Stimulated activated CD8-positive, alpha-beta memory T cell treated with anti-CD3 and anti-CD28 coated beads, Interleukin-15, amount 100 ng/mL, for 48 hours (primary cell): ENCODE measurements around the gene AIFM2.
A peak's percentile ranks its signal among the peaks of the same experiment; 100 is the strongest.
"Not testable (repeated sequence)": the region's sequence is repeated elsewhere in the genome, so short reads cannot be mapped to it uniquely, and the experiment has no call there.

Experiments used
- DNase-seq, 2 donors: peaks; one replicate each; pipeline ENCODE4 v3.0.0-alpha.2; 2020; ENCODE audit warnings: low read depth in 2 of 2

AIFM2 gene

DNA sequence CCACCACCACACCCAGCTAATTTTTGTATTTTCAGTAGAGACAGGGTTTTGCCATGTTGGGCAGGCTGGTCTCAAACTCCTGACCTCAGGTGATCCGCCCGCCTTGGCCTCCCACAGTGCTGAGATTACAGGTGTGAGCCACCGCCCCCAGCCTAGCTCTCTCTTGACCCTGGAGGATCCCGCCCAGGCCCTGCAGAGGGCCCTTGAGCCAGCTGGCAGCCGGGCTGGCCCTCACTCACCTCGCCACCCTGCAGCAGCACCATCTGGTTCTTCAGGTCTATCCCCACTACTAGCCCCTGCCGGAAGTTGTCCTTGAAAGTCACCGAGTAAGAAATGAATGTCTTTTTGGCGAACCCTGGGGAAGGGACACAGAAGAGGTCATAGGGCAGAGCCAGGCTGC, 9.5 kb downstream of the AIFM2 start:
- DNase-seq: not testable (repeated sequence)

DNA sequence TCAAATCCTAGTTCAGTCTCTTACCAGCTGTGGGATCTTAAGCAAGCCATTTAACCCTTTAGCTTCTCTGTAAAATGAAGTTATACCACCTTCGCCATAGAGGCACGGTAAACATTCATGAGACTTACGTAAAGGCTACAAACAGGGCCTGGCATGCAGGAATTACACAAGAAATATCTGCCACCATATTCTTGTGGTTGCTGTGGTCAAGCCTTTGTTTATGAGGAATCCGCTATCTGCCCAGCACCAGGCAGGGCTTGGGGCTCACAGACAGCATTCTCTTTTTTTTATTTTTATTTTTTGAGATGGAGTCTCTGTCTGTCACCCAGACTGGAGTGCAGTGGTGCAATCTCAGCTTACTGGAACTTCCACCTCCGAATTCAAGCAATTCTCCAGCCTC, 9.9 kb downstream of the AIFM2 start:
- DNase-seq: no peak

DNA sequence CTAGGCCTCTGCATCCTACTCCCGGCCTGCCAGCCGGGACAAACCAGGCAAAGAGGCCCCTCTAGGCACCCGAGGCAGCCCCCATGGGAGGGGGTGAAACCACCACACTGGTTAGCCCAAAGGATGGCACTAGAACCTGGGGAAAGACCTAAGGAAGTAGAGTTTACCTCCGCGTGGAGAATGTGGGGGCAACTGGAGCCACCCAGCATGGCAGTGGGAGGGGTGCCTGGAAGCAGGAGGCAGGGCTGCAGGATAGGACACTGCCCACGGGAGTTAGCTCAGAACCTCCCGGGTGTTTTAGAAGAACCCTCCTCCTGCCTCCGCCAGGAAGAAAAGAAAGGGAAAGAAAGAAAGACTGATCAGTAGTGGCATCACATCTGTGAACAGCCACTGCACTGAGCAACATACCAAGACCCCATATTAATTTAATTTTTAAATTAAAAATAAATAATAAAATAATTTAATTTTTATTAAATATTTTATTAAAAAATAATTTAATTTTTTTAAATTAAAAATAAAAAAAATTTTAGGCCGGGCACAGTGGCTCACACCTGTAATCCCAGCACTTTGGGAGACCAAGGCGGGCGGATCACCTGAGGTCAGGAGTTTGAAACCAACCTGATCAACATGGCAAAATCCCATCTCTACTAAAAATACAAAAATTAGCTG, 11.2 kb downstream of the AIFM2 start:
- DNase-seq: no peak

DNA sequence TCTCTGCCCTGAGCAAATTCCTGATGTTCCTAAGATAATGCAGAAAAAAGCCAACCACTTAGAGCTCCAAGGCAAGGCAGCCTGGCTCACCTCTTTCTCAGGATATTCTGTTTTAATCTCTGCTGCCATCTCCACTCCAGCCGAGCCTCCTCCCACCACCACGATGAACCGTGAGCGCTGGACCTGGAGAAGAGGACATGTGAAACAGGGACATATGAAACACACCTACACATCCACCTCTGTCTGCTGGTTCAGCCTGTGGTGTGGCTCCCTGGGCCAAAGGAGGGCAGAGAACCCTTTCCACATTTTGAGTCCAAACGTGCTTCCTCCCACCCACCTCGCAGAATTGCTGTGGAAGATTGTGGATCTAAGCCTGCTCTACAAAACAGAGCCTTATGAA, 12.2 kb downstream of the AIFM2 start:
- no peak for DNase-seq

DNA sequence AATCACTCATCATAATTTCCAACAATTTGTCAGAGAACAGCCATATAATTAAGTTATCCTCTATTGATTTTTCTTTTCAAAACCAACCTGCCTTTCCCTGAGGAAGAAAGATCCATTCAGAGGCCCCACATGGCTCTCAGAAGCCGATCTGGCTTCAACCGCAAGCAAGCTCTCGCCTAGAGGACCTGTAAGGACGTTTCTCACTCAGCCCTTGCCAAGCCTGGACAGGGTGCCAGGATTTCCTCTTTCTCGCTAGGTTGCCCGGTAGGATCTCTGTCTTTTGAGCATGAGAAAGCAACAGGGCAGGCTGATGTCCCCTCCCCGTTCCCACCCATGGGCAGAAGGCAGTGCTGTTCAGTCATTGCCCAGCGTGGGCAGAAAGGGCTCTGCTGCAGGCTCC, 13.0 kb downstream of the AIFM2 start:
- no peak for DNase-seq

DNA sequence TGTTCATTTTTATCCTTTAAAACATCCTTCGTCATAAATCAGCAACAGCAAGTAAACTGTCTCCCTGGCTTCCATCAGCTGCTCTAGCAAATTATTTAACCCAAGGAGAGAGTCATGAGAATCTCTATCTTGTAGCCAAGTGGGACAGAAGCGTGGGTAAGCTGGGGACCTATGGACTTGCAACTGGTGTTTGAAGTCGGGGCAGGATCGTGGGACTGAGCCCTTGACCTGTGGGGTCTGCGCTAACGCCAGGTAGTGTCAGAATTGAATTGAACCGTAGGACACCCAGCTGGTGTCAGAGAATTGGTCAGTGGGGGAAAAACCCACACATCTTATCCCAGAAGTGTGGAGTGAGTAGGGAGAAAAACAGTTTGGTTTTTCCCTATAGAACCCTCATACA, 13.4 kb downstream of the AIFM2 start:
- DNase-seq: no peak

DNA sequence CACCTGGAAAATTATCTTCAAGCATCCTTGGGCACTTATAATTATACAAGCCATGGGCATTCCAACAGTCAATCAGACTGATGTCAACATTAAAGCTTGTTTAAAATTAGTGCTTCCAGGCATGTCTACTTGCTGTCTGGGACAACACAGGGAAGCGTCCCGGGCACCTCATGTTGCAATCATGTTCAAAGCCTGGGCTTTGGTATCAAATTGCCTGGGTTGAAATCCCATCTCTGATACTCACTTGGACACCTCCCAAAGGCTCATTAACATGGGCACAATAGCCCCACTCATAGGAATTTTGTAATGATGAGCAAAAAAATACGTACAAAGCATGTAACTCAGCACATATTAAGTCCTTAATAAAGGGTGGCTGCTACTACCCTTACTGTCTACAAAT, 14.4 kb downstream of the AIFM2 start:
- no peak for DNase-seq

DNA sequence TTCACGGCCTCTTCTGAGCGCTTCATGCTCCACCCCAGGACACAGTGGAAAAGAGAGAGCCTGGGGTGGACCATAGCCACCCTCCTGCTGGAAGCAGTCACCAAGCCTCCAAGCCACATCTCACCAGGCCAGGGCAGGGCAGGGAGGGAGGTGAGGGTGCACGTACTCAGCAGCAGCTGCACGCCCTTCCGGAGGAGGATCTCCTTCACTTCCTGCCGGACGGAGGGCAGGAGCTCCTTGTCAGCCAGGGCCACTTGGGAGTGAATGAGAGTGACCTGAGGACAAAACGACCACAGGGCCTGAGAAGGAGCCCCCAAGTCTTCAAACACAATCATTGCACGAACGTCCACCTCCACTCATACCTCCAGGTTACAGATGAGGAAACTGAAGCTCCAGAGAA, 15.0 kb downstream of the AIFM2 start:
- DNase-seq: no peak

DNA sequence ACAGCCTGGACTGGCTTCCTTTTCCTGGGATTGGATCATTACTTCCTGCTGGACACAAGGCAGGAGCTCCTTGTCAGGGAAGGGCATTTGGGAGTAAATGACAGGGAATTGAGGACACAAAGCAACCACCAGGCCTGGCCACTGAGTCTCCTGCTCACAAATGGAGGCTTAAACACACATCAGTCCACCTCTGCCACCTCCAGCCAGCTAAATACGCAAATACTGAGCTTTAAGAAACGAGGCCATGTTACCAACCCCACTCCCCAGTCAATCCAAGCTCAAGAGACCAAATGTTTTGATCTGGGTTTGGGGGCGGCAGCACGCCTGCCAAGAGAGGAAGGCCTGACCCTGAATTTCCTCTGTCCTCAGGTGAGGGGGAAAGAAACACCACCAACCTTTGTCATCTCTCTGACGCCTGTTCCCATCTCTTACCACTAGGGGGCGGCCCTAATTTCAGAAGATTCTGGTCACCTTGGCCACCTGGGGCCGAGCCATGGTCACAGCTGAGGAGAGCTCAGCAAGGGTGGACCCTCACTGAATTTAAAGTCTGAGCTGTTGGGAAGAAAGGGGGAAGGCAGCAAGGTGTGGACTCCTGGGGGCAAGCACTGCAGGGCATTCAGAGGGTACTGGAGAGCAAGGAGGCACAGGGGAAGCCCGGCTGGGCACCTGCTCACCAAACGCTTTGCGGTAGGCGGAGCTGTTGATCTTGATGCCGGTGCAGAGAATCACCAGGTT, 16.5 kb downstream of the AIFM2 start:
- DNase-seq: peak in 1 of 2 donors; percentile 9

DNA sequence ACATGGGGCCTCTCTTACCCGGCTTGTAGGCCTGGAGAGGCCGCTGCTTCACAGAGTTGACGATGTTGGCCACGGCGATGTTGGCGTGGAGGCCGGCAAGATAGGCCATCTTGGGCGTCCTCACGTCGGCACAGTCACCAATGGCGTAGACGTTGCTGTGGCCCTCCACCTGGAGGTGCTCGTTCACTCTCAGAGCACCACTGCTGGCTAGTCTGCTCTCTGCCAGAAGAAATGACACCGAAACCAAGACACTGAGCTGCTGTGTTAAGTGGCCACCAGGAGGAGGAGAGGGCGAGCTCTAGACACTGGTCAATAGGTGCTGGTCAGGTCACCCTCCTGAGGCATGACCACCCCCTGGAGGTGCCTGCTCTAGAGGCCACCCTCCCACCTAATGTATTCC, 17.7 kb downstream of the AIFM2 start:
- no peak for DNase-seq

DNA sequence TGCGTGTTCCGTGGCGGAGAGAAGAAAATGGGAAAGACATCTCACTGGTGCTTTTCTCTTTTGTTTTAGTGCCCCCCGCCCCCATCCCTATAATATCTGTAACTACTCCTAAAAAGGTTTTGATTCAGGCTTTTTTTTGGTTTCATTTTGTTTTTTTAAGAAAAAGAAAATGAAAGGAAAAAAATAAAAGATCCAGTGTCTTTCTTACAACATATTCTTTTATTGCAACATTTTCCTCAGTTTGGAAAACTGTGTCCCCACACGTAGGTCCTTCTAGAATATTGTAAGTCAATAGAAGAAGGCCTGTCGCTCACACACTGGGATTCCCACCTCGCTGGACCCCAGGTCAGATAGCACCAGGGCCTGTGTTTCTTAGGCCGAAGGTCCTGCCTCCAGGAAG, 20.6 kb downstream of the AIFM2 start:
- DNase-seq: no peak

DNA sequence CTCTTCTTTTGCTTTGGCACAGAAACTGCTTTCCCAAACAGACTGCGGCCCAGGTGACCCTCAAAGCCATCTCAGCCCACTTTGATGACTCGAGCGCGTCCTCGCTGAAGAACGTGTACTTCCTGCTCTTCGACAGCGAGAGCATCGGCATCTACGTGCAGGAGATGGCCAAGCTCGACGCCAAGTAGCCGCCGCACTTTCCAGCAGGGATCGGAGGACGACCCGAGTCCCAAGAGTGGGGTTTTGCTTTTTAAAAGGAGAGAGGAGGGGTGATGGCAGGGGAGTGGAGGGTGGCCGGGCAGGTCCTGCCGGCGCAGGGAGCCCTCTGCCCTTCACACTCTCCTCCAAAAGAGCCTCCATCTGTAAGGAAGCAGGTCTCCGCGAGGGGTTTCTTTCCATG, 21.1 kb downstream of the AIFM2 start:
- no peak for DNase-seq

DNA sequence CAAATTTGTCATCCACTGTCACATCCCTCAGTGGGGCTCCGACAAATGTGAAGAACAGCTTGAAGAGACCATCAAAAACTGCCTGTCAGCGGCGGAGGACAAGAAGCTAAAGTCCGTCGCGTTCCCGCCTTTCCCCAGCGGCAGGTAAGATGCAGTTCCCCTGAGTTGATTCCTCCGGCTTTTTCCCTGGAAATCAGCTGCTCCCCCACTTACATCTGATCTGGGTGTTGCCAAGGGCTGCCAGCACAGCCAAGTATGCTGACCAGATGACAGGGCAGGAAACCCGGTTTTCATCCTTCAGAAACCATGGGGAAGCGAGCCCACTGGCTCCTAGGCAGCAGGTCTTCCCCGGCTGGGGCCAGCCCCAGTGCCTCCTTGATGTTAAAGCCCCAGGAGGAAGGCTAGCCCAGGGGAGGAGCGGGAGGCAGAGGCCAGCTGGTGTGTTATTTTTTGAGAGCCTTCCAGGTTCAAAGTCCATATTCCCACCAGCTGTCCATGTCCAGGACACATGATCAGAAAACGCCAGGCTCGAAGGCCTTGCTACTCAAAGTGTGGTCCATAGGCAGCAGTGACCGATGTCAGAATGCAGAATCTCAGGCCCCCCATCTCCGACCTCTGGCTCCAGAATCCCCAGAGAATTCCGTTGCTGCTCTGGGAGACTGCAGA, 23.4 kb downstream of the AIFM2 start:
- no peak for DNase-seq

DNA sequence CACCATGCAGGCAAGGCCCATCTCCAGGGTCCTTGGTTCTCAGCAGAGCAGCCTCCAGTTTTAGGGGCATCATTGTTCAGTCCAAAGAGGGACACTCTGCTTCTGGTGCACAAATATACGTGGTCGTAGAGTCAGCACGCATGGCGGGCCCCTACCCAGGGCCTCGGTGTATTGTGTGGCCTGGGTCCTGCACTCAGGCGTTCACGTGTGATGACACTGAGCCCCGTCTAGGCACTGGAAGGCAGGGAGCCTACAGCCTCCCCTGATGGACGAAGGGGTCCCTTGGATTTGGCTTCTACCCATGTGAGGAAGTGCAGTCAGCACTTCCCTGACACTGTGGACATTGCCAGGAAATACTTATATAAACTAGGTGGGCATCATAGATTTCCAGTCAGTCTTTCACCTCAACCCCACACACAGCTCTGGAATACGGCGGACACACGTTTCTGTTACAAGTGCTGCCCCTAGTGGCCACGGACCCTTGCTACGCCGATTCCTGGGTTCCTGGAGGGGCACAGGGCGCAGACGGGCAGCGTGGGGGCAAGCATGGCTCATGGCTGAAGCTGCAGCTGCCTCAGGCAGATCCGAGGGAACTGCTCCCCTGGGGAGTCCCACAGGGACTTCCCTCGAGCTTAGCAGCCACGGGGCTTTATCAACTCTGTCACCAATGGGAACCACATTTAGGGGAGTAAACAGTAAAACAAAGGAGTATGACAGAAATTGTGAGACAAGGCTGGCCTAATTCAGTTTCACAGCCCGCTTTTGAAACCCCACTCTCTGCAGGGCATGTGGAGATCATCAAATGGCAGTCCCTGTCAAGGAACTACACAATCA, 25.4 kb downstream of the AIFM2 start:
- DNase-seq: no peak

DNA sequence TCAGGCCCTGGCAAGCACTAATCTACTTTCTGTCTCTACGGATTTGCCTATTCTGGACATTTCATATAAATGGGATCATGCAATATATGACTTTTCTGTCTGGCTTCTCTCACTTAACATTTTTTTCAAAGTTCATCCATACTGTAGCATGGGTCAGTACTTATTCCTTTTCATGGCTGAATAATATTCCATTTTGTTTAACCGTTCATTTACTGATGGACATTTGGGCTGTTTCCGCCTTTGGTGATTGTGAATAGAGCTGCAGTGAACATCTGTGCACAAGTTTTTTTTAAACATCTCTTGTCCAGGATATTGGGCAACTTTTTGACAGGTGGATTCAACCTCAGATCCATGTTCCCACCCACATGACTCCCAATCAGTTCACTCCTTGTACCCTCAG, 31.0 kb downstream of the AIFM2 start:
- DNase-seq: no peak

DNA sequence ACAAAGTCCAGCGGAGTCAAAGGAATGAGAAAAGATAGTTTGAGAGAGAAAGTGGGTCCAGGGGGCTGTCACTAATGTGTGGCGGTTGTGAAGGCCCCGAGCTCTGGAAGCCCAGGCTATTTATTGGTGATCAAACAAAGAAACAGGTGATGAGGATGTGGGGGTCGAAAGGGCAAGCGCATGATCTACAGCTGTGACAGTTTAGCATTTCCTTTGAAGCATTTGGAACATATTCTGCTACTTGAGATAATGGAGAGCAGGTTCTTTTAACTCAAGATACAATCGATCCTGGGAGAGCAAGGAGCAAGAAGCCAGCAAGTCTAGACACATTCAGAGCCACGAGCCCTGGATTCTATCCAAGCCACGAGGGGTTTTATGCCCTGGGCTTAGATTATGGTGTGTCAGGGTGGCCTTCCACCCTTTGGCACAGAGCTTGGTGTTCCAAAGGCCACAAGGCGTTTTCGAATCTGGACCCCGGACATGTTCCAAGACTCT, 31.5 kb downstream of the AIFM2 start:
- not testable (repeated sequence) for DNase-seq

DNA sequence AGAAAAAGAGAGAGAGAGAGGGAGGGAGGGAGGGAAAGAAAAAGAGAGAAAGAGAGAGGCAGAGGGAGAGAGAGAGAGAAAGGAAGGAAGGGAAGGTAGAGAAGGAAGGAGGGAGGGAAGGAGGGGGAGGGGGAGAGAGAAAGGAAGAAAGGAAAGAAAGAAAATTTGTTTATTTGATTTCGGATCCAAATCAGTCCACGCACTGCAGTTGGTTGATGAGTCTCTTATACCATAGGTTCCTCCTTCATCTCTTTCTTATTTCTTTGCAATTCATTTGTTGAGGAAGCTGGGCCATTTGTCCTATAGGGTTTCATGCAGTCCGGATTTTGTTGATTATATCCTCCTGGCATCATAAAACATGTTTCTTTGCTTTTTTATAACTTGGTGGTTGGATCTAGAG, 34.4 kb downstream of the AIFM2 start:
- DNase-seq: no peak

DNA sequence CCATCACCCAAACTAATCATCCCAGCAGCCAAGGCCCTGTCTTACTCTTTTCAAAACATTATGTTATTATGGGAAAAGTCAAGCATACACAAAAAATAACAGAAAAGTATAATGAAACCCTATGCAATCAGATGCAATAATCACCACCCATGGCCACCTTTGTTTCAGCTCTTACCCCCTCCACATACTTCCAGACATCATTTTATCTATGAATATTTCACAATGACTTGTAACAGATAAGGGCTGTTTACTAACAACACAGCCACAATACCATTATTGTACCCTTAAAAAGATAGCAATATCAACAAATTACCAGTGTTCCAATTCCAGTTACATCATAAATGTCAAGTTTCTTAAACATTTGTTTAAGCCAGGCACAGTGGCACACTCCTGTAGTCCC, 35.2 kb downstream of the AIFM2 start:
- no peak for DNase-seq

DNA sequence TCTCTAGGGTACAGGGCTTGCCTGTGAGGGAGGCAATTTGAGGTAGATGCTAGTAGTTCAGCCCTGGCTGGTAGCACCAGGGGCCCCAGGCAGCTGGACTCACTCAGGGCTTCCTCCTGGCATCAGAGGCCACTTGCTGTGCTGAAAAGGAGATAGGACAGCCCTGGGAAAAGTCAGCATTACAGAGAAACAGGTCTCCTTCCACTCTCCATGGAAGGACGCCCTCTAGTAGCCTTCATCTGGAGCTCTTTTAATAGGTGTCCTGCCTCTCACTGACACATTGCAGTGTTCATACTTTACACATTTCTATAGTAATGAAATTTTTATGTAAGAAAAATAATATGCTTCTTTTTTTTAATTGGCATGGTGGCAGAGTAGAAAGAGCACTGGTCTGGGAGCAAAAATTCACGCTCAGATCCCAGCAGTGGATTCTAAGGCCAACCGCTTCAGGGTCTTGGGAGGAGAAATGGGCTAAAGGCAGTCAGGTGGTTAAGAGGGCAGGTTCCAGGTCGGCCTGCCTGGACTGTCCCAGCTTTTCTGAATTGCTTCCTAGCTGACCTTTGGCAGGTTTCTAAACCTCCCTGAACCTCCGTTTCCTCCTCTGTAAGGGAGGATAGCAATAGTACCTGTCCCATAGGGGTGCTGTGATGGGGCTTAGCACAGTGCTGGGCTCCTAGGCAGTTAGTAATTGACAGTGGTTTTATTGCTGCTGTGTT, 35.8 kb downstream of the AIFM2 start:
- no peak for DNase-seq

DNA sequence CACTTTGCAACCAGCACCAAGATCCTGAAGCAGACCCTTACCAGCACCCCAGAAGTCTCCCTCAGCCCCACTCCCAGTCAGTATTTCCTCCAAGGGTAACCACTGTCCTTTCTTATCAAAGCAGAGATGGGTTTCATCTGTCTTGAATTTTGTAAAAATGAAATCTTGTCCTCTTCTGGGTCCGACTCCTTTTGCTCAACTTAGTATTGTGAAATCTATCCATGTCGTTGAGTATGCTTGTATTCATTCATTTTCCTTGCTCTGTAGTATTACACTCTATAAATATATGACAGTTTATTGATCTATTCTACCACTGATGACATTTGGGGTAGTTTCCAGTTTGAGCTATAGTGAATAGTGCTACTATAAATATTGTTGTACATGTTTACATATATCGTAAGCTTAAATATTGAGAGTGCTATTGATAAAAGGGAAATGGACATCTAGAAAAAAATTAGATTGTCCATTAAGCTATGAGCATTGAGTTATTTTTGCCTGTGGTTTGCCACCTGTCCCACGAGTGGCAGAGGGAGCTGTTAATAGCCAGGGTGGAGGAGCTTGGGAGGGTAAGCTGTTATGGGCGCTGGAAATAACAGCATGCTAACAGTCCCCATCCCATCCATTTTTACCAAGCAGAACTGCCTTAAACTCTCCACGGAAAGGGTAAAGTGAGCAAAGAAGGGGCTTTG, 36.5 kb downstream of the AIFM2 start:
- DNase-seq: no peak

DNA sequence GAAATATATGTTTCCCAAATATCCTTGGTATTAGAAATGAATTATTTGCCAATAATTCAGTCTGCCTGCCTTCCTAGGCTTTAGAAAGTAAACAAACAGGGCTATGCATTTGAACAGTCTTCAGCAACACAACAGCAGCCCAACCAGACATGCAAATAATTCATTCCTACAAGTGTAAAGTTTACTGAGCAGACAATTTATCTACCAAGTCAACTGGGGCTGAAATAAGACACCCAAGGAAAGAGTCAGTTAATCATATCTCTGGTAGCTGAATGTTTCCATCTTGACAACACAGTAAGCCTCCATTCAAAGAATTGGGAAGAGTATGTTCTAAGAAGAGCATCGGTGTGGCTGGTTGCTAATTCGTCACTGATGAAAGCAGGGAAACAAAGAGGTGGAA, 38.4 kb downstream of the AIFM2 start:
- DNase-seq: no peak
